OCI-LY7 (cell line): ENCODE data around the gene GALM. TPM values are rescaled to one million over a fixed set of nuclear protein-coding genes. Genes with fewer than 3 reads are reported as not detected.

Source experiments
- BruUV-seq: library from RNA; stranded (reverse); fragments of 400-500 nt; replicated peaks from 2 replicates; lab custom pipeline; 2021; lab: Mats Ljungman, UMichigan
- CTCF ChIA-PET: fragments of 300-600 bp; sonication (Branson Sonifier 250); formaldehyde crosslinking; loops from one replicate; lab custom pipeline; 2022; ENCODE audit warnings: antibody characterized with exemption; ENCODE audit not compliant: unreplicated experiment; lab: Charles Lee
- POLR2A ChIA-PET: fragments of 300-600 bp; sonication (Branson Sonifier 250); formaldehyde crosslinking; loops from one replicate; lab custom pipeline; 2022; ENCODE audit warnings: antibody characterized with exemption; lab: Charles Lee
- DNase-seq: peaks from one replicate; pipeline ENCODE4 v3.0.0-alpha.2; 2015; ENCODE audit warnings: low spot score
- H2AFZ ChIP-seq: fragments of 200-600 bp; sonication (generic), shearing (Covaris generic); 2 replicates; pipeline ENCODE4 v1.6.1; 2014; ENCODE audit warnings: mild to moderate bottlenecking, antibody characterized with exemption, low read length, moderate library complexity
- H3K27ac ChIP-seq: fragments of 200-600 bp; sonication (generic); 2 replicates; pipeline ENCODE4 v1.5.1; 2014; ENCODE audit warnings: mixed run types, low read depth, mild to moderate bottlenecking, moderate library complexity, low read length, inconsistent platforms; ENCODE audit not compliant: poor library complexity, severe bottlenecking
- H3K36me3 ChIP-seq: fragments of 200-600 bp; sonication (generic); 2 replicates; pipeline ENCODE4 v1.6.1; 2014; ENCODE audit warnings: mild to moderate bottlenecking, antibody characterized with exemption, low read length, moderate library complexity, mixed read lengths; ENCODE audit not compliant: insufficient read depth
- H3K4me1 ChIP-seq: fragments of 200-600 bp; sonication (generic); 2 replicates; pipeline ENCODE4 v1.5.1; 2014; ENCODE audit warnings: mild to moderate bottlenecking, low read length; ENCODE audit not compliant: insufficient read depth, poor library complexity, severe bottlenecking
- H3K4me2 ChIP-seq: fragments of 200-600 bp; sonication (generic); 2 replicates; pipeline ENCODE4 v1.6.1; 2014; ENCODE audit warnings: mild to moderate bottlenecking, low read length
- H3K4me3 ChIP-seq: fragments of 200-600 bp; sonication (generic); 2 replicates; pipeline ENCODE4 v1.5.1; 2014; ENCODE audit warnings: mild to moderate bottlenecking, low read depth, low read length; ENCODE audit not compliant: poor library complexity, severe bottlenecking
- H3K79me2 ChIP-seq: fragments of 200-600 bp; sonication (generic); 2 replicates; pipeline ENCODE4 v1.6.1; 2016; ENCODE audit warnings: low read depth, mild to moderate bottlenecking, low read length, moderate library complexity, mixed read lengths; ENCODE audit not compliant: insufficient read depth
- H3K9me2 ChIP-seq: fragments of 200-600 bp; sonication (generic); 2 replicates; pipeline ENCODE4 v1.6.1; 2016; ENCODE audit warnings: mild to moderate bottlenecking, low read length, mixed read lengths; ENCODE audit not compliant: insufficient read depth
- H3K9me3 ChIP-seq: fragments of 200-600 bp; sonication (generic); 2 replicates; pipeline ENCODE4 v1.6.1; 2014; ENCODE audit warnings: mild to moderate bottlenecking, mixed run types, low read length, mixed read lengths
- H4K20me1 ChIP-seq: fragments of 200-600 bp; sonication (generic); 2 replicates; pipeline ENCODE4 v1.6.1; 2014; ENCODE audit warnings: mild to moderate bottlenecking, antibody characterized with exemption, low read length, moderate library complexity, mixed read lengths; ENCODE audit not compliant: insufficient read depth
- CTCF ChIP-seq: fragments of 200-600 bp; sonication (generic); conservative IDR thresholded peaks from 2 replicates; pipeline ENCODE4 v1.5.1; 2014; ENCODE audit warnings: mild to moderate bottlenecking, antibody characterized with exemption, low read length, moderate library complexity, mixed read lengths
- EZH2phosphoT487 ChIP-seq: fragments of 200-600 bp; sonication (generic); IDR thresholded peaks from 2 replicates; pipeline ENCODE4 v1.6.1; 2018; ENCODE audit warnings: low read depth, borderline replicate concordance, mild to moderate bottlenecking, mixed run types, antibody characterized with exemption, low read length, moderate library complexity, mixed read lengths
- intact Hi-C: fragments of 100-400 bp; cut with micrococcal nuclease; formaldehyde crosslinking; loops from one replicate; pipeline ENCODE4 v1.10.0; 2022; ENCODE audit not compliant: unreplicated experiment
- total RNA-seq, 2 experiments: library from RNA; depleted of rRNA in 1 of 2; stranded (reverse); fragments of >200 nt in 1 of 2; shearing (Covaris generic) in 1 of 2; gene quantifications; 2 replicates each; pipeline ENCODE4 v1.2.3, GENCODE V29; 2014 to 2022

GALM gene
- total RNA-seq, 2 experiments from 2014 or later = 5.5 to 10.8 TPM

- intact Hi-C loops = no loop called here
- peaks cover 8% of the 10 kb centered on the region for H3K4me1 ChIP-seq
- no peaks in the 10 kb centered on the region for H3K36me3 ChIP-seq
- H3K79me2 ChIP-seq = no peaks in the 10 kb centered on the region
- H3K4me3 ChIP-seq = no peak overlapping the region
- H4K20me1 ChIP-seq = no peaks in the 10 kb centered on the region
- H3K27ac ChIP-seq = no peak overlapping the region
- H3K4me2 ChIP-seq = no peak overlapping the region
- BruUV-seq = no TSS peak
- TF ChIP-seq CTCF (no peak), EZH2phosphoT487 (no peak)
- DNase-seq = no peak
- ChIA-PET CTCF (no interaction called here), POLR2A (interaction anchor here (1.2 to 1.5 kb wide), 2 partner anchors 24 to 42 kb away, joined by 4 to 6 read pairs; no protein-coding TSS in a partner anchor)
- H3K9me3 ChIP-seq = no peaks in the 10 kb centered on the region
- H3K9me2 ChIP-seq = no peaks in the 10 kb centered on the region
- H2AFZ ChIP-seq = no peak overlapping the region
Observed at GRCh38 chr2:38671303-38671702, 5.4 kb downstream of the GALM start.

GRCh38 chr2:38671946-38672345 lies 6.0 kb downstream of the GALM start:
- Histone ChIP-seq H3K27ac (no peak overlapping the region), H3K4me1 (peaks cover 1% of the 10 kb centered on the region), H3K9me2 (no peaks in the 10 kb centered on the region), H3K79me2 (no peaks in the 10 kb centered on the region), H3K9me3 (no peaks in the 10 kb centered on the region), H2AFZ (no peak overlapping the region), H3K4me3 (no peak overlapping the region), H4K20me1 (no peaks in the 10 kb centered on the region), H3K4me2 (no peak overlapping the region), H3K36me3 (peaks cover 3% of the 10 kb centered on the region; the same call in 1 of the 2 replicates)
- TF ChIP-seq CTCF (no peak), EZH2phosphoT487 (no peak)
- POLR2A ChIA-PET = interaction anchor here (0.7 to 1.5 kb wide), 6 partner anchors 10 to 278 kb away, joined by 3 to 6 read pairs (median 3); no protein-coding TSS in a partner anchor
- intact Hi-C loops = no loop called here
- CTCF ChIA-PET = interaction anchor here (1.0 kb wide), 1 partner anchor 17 kb away, joined by 3 read pairs; no protein-coding TSS in a partner anchor
- no peak for DNase-seq
- no TSS peak for BruUV-seq
